CD4-positive, alpha-beta T cell (primary cell): Measurements from ENCODE around the gene ARSJ. TPM values are rescaled to one million over a fixed set of nuclear protein-coding genes. Genes with fewer than 3 reads are reported as not detected.

Experiments
- ATAC-seq: fragments of 200-7000 bp; cut with Tn5 transposase; one replicate; pipeline ENCODE4 v1.10.0; 2022; ENCODE audit warnings: mild to moderate bottlenecking; ENCODE audit not compliant: poor library complexity
- CTCF ChIA-PET: fragments of 350-600 bp; sonication (Branson Sonifier 250); formaldehyde crosslinking; loops from one replicate; lab custom pipeline; 2021; ENCODE audit warnings: antibody characterized with exemption, inconsistent platforms; lab: Charles Lee
- POLR2A ChIA-PET: fragments of 350-600 bp; sonication (Branson Sonifier 250); formaldehyde crosslinking; loops from one replicate; lab custom pipeline; 2021; ENCODE audit warnings: antibody characterized with exemption, inconsistent platforms; lab: Charles Lee
- DNase-seq, 14 experiments: peaks; one replicate each; pipeline ENCODE4 v3.0.0-alpha.2; 2013 to 2020; ENCODE audit warnings: mixed read lengths in 2 of 14
- H3K27ac ChIP-seq, 2 donors: one replicate each; pipeline versions ENCODE4 v1.5.1 to v1.7.0; 2013; ENCODE audit warnings: low read length in 2 of 2, low read depth in 1 of 2, mild to moderate bottlenecking in 1 of 2
- H3K27me3 ChIP-seq, 2 experiments: 1 replicate in 1 of 2; 2 replicates in 1 of 2; pipeline versions ENCODE4 v1.6.1 to v1.7.0; 2013; ENCODE audit warnings: low read length in 2 of 2, control low read depth in 1 of 2, mild to moderate bottlenecking in 1 of 2, moderate library complexity in 1 of 2; ENCODE audit not compliant: insufficient read depth in 2 of 2, control insufficient read depth in 1 of 2
- H3K36me3 ChIP-seq: one replicate; pipeline ENCODE4 v1.6.1; 2013; ENCODE audit warnings: low read length, control low read depth; ENCODE audit not compliant: insufficient read depth
- H3K4me1 ChIP-seq: one replicate; pipeline ENCODE4 v1.6.1; 2013; ENCODE audit warnings: low read length, control low read depth; ENCODE audit not compliant: insufficient read depth
- H3K4me3 ChIP-seq: one replicate; pipeline ENCODE4 v1.5.1; 2013; ENCODE audit warnings: mild to moderate bottlenecking, low read length, moderate library complexity
- H3K9me3 ChIP-seq, 2 experiments: 1 replicate in 1 of 2; 2 replicates in 1 of 2; pipeline versions ENCODE4 v1.6.1 to v1.7.0; 2013; ENCODE audit warnings: low read length in 2 of 2, mild to moderate bottlenecking in 2 of 2, control low read depth in 1 of 2, moderate library complexity in 1 of 2; ENCODE audit not compliant: control insufficient read depth in 1 of 2, insufficient read depth in 1 of 2
- H3K27ac Mint-ChIP-seq: one replicate; pipeline ENCODE4 v1.8.0; 2020; ENCODE audit warnings: mixed read lengths
- H3K27me3 Mint-ChIP-seq: one replicate; pipeline ENCODE4 v1.8.0; 2021; ENCODE audit warnings: mixed read lengths
- H3K36me3 Mint-ChIP-seq: one replicate; pipeline ENCODE4 v1.8.0; 2021; ENCODE audit warnings: low read depth, mixed read lengths
- H3K4me1 Mint-ChIP-seq: one replicate; pipeline ENCODE4 v1.8.0; 2021; ENCODE audit warnings: low read depth, mixed read lengths
- H3K4me3 Mint-ChIP-seq: one replicate; pipeline ENCODE4 v1.8.0; 2020; ENCODE audit warnings: mild to moderate bottlenecking, mixed read lengths
- H3K9me3 Mint-ChIP-seq: one replicate; pipeline ENCODE4 v1.8.0; 2020; ENCODE audit warnings: mixed read lengths
- intact Hi-C, 2 experiments: fragments of 100-400 bp; cut with DNase I in 1 of 2; cut with micrococcal nuclease in 1 of 2; formaldehyde crosslinking; loops; one replicate each; pipeline versions ENCODE4 v1.15.1 to v1.9.0; 2023 to 2025; cut with DNase I, micrococcal nuclease
- total RNA-seq, 174 experiments: library from RNA in 2 of 174; stranded (reverse) in 2 of 174; gene quantifications; one replicate each; pipeline ENCODE4 v1.2.3 and lab custom pipeline; 2021 to 2026
- TF ChIP-seq, protein P1 (sequence below): fragments of 200-600 bp; IDR thresholded peaks from one replicate; pipeline ENCODE4 v1.8.0; 2022; ENCODE audit warnings: antibody characterized with exemption, mild to moderate bottlenecking

Gene ARSJ
- total RNA-seq, 2 experiments from 2014 or later, result not detected

DNA sequence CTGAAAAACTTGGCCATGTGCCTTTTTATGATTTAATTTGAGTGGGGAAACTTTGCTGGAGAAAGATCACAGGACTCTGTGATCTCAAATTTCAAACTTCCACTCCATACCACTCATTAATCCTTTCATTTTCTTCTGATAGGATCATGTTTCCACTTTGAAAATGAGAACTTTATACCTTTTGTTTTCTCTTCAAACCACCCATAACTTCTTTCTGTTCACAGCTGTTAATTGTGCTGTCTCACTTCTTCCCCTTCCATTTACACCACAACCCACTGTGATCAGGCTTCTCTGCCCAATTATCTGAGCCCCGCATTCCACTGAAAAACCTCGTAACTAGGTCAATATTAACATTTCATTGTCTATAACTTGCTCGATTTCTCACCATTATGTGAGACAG is 47.0 kb upstream of the ARSJ start:
- Histone ChIP-seq H3K27me3 (no peaks in the 10 kb centered on the region), H3K36me3 (no peaks in the 10 kb centered on the region), H3K4me1 (no peaks in the 10 kb centered on the region), H3K9me3 (no peaks in the 10 kb centered on the region), H3K27ac (no peak overlapping the region), H3K4me3 (no peak overlapping the region)
- ChIA-PET POLR2A (no interaction called here), CTCF (no interaction called here)
- no peak overlapping the region for H3K4me3 Mint-ChIP-seq
- TF ChIP-seq, protein P1, sequence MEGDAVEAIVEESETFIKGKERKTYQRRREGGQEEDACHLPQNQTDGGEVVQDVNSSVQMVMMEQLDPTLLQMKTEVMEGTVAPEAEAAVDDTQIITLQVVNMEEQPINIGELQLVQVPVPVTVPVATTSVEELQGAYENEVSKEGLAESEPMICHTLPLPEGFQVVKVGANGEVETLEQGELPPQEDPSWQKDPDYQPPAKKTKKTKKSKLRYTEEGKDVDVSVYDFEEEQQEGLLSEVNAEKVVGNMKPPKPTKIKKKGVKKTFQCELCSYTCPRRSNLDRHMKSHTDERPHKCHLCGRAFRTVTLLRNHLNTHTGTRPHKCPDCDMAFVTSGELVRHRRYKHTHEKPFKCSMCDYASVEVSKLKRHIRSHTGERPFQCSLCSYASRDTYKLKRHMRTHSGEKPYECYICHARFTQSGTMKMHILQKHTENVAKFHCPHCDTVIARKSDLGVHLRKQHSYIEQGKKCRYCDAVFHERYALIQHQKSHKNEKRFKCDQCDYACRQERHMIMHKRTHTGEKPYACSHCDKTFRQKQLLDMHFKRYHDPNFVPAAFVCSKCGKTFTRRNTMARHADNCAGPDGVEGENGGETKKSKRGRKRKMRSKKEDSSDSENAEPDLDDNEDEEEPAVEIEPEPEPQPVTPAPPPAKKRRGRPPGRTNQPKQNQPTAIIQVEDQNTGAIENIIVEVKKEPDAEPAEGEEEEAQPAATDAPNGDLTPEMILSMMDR, result no peak
- no peaks in the 10 kb centered on the region for H3K9me3 Mint-ChIP-seq
- ATAC-seq, result no peak
- H3K4me1 Mint-ChIP-seq, result no peaks in the 10 kb centered on the region
- DNase-seq, result no peak
- no peaks in the 10 kb centered on the region for H3K27me3 Mint-ChIP-seq
- H3K36me3 Mint-ChIP-seq, result no peaks in the 10 kb centered on the region
- intact Hi-C loops, result no loop called here
- H3K27ac Mint-ChIP-seq, result no peak overlapping the region

DNA sequence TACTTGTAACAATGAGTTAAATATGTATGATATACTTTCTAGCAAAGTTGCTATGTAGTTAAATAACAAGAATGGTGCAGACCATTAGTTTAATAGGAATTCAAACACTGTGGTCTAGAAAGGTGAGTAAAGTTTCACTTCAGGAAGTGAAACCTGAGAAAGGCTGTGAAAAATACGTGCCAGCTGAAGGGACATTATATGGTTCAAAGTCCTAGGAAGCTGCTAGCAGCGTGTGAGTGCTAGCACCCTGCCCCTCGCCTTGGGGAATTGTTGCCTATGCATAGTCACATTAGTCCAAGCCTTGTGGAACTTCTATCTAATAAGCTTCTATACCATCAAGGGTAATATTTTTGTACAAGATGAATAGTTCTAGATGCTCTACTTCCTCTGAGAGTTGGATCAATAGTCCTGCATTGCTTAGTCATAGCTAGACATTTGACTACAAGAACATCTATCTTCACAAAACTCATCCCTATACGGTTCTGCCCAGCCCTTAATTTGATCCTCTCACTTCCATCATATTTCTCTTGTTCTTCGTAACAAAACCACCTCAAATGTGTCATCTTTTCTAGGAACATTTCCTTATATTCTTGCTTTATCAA is 45.8 kb upstream of the ARSJ start:
- H3K36me3 Mint-ChIP-seq, result no peaks in the 10 kb centered on the region
- H3K27me3 ChIP-seq, result no peaks in the 10 kb centered on the region
- H3K36me3 ChIP-seq, result no peaks in the 10 kb centered on the region
- H3K4me3 Mint-ChIP-seq, result no peak overlapping the region
- no peaks in the 10 kb centered on the region for H3K9me3 Mint-ChIP-seq
- ATAC-seq (no peak), DNase-seq (no peak)
- no peak overlapping the region for H3K27ac ChIP-seq
- no peaks in the 10 kb centered on the region for H3K9me3 ChIP-seq
- no peaks in the 10 kb centered on the region for H3K4me1 ChIP-seq
- H3K27me3 Mint-ChIP-seq, result no peaks in the 10 kb centered on the region
- intact Hi-C loops, result no loop called here
- POLR2A ChIA-PET, result interaction anchor here (0.9 kb wide), 1 partner anchor 14 kb away, joined by 3 read pairs; no protein-coding TSS in a partner anchor
- H3K4me3 ChIP-seq, result no peak overlapping the region
- TF ChIP-seq, protein P1, result no peak
- no peaks in the 10 kb centered on the region for H3K4me1 Mint-ChIP-seq
- CTCF ChIA-PET, result no interaction called here
- no peak overlapping the region for H3K27ac Mint-ChIP-seq

DNA sequence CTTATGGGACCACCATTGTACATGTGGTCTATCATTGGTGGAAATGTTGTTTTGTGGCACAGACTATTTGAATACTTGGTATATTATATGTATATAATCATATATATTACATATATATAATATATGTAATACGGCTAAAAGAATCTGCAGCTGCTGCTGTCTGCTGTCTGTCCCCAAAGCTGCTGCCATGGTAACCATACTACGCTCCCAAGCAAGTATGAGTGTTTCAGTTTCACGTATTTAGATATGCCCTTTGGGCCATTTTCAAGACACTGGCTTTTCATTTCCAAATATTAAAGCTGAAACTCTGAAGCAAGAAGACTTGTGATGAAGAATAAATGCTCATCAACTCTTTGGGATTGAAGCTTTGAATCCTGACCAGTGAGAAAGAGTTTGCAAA is 42.0 kb upstream of the ARSJ start:
- Histone ChIP-seq H3K27me3 (no peaks in the 10 kb centered on the region), H3K4me1 (no peaks in the 10 kb centered on the region), H3K27ac (no peak overlapping the region), H3K4me3 (no peak overlapping the region), H3K36me3 (no peaks in the 10 kb centered on the region), H3K9me3 (no peaks in the 10 kb centered on the region)
- Mint-ChIP-seq H3K4me3 (no peak overlapping the region), H3K27me3 (no peaks in the 10 kb centered on the region), H3K4me1 (no peaks in the 10 kb centered on the region), H3K9me3 (no peaks in the 10 kb centered on the region), H3K36me3 (no peaks in the 10 kb centered on the region), H3K27ac (no peak overlapping the region)
- CTCF ChIA-PET, result no interaction called here
- TF ChIP-seq, protein P1, result no peak
- ATAC-seq (no peak), DNase-seq (no peak)
- intact Hi-C loops, result no loop called here
- POLR2A ChIA-PET, result no interaction called here
